Measurements from ENCODE around the gene SERAC1.

DNA sequence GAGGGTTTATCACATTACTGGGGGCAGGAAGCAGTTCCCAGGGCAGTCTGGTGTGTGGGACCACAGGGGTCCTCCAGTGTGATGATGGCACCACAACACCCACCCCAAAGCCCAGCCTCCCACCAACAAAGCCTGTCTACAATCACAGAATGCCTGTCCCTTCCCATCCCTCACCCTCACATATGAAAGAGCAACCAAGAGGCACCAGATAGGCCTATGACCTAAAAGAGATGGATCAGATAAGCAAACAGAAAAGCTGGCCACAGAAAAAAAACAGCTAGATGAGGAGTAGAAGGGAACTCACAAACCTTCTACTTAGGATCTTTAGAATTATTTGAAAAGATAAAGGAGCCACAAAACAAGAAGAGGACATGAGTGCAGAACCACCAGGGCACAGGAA is 54.3 kb downstream of the SERAC1 start:
- TF ChIP-seq POLR2AphosphoS5 (IDR thresholded peaks at IDR 0.05; ENCODE audit: borderline replicate concordance, low read depth, low read length): no peak
- no peak for TF ChIP-seq EZH2 (IDR thresholded peaks at IDR 0.05)
